ENCODE data around the gene PHACTR4. TPM values are rescaled to one million over a fixed set of nuclear protein-coding genes. Genes with fewer than 3 reads are reported as not detected.

The PHACTR4 gene
- total and polyA plus RNA-seq, 2 donors (not counting 1 experiment from before 2014, with no cell fraction given), result 5.5 to 6.9 TPM

DNA sequence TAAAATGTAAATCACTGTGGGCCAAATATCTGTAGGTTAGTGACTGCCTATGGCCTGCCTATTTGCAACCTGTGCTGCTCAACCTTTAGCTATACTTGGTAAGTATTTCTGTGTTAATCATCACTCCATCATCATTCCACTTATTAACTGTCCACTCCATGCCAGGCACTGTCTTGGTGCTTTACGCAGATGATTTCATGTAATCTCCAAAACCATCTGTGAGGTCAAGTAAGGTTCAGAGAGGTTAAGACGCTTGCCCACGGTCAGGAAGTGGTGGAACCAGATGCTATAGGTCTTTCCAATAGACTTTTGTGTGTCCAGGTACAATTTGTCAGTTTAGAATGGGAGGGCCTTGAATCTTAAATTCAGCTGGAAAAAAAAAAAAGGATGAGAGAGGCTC lies 10.8 kb upstream of the PHACTR4 start:
- Histone ChIP-seq H3K9me3 (ENCODE audit: control insufficient read depth, insufficient read depth, low read depth, low read length) (no peaks in the 10 kb centered on the region), H3K4me1 (ENCODE audit: control insufficient read depth, extremely low read depth, insufficient read depth, low read length) (no peaks in the 10 kb centered on the region), H3K79me2 (ENCODE audit: control insufficient read depth, insufficient read depth, low read length) (no peaks in the 10 kb centered on the region), H3K27ac (ENCODE audit: insufficient read depth, low read length) (no peak overlapping the region), H4K20me1 (ENCODE audit: control insufficient read depth, extremely low read depth, insufficient read depth, low read length) (no peaks in the 10 kb centered on the region), H3K27me3 (ENCODE audit: control insufficient read depth, insufficient read depth, low read length) (no peaks in the 10 kb centered on the region), H2AFZ (ENCODE audit: low read length) (no peak overlapping the region), H3K9ac (ENCODE audit: insufficient read depth, low read length) (no peak overlapping the region), H3K36me3 (ENCODE audit: control insufficient read depth, insufficient read depth, low read length) (no peaks in the 10 kb centered on the region), H3K4me3 (replicated peaks in 1 of 4; ENCODE audit: control extremely low read depth in 1 of 4, insufficient read depth in 1 of 4, low read depth in 3 of 4, low read length in 4 of 4) (no peak overlapping the region), H3K4me2 (ENCODE audit: extremely low read depth, insufficient read depth, low read length) (no peak overlapping the region)
- TF ChIP-seq, protein P1, sequence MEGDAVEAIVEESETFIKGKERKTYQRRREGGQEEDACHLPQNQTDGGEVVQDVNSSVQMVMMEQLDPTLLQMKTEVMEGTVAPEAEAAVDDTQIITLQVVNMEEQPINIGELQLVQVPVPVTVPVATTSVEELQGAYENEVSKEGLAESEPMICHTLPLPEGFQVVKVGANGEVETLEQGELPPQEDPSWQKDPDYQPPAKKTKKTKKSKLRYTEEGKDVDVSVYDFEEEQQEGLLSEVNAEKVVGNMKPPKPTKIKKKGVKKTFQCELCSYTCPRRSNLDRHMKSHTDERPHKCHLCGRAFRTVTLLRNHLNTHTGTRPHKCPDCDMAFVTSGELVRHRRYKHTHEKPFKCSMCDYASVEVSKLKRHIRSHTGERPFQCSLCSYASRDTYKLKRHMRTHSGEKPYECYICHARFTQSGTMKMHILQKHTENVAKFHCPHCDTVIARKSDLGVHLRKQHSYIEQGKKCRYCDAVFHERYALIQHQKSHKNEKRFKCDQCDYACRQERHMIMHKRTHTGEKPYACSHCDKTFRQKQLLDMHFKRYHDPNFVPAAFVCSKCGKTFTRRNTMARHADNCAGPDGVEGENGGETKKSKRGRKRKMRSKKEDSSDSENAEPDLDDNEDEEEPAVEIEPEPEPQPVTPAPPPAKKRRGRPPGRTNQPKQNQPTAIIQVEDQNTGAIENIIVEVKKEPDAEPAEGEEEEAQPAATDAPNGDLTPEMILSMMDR (conservative IDR thresholded peaks at IDR 0.05 in 1 of 2, IDR thresholded peaks at IDR 0.05 in 1 of 2; ENCODE audit: low read depth in 1 of 2, low read length in 2 of 2), result no peak
- no peak for TF ChIP-seq EZH2 (IDR thresholded peaks at IDR 0.05; ENCODE audit: low read length, missing control alignments)
- no peak for DNase-seq (ENCODE audit: low read depth in 2 of 2)

- Histone ChIP-seq H3K27me3 (ENCODE audit: control insufficient read depth, insufficient read depth, low read length) (no peaks in the 10 kb centered on the region), H3K4me1 (ENCODE audit: control insufficient read depth, extremely low read depth, insufficient read depth, low read length) (no peaks in the 10 kb centered on the region), H4K20me1 (ENCODE audit: control insufficient read depth, extremely low read depth, insufficient read depth, low read length) (no peaks in the 10 kb centered on the region), H3K27ac (ENCODE audit: insufficient read depth, low read length) (no peak overlapping the region), H3K79me2 (ENCODE audit: control insufficient read depth, insufficient read depth, low read length) (no peaks in the 10 kb centered on the region), H2AFZ (ENCODE audit: low read length) (no peak overlapping the region), H3K4me2 (ENCODE audit: extremely low read depth, insufficient read depth, low read length) (no peak overlapping the region), H3K9ac (ENCODE audit: insufficient read depth, low read length) (no peak overlapping the region), H3K9me3 (ENCODE audit: control insufficient read depth, insufficient read depth, low read depth, low read length) (no peaks in the 10 kb centered on the region), H3K36me3 (ENCODE audit: control insufficient read depth, insufficient read depth, low read length) (no peaks in the 10 kb centered on the region), H3K4me3 (replicated peaks in 1 of 4; ENCODE audit: control extremely low read depth in 1 of 4, insufficient read depth in 1 of 4, low read depth in 3 of 4, low read length in 4 of 4) (no peak overlapping the region)
- TF ChIP-seq EZH2 (IDR thresholded peaks at IDR 0.05; ENCODE audit: low read length, missing control alignments), result no peak
- TF ChIP-seq, protein P1 (conservative IDR thresholded peaks at IDR 0.05 in 1 of 2, IDR thresholded peaks at IDR 0.05 in 1 of 2; ENCODE audit: low read depth in 1 of 2, low read length in 2 of 2), result peak; percentile 63 to 66
- DNase-seq (ENCODE audit: low read depth in 2 of 2), result peak; percentile 54 to 69
Observed at GRCh38 chr1:28359592-28360239, 9.8 kb upstream of the PHACTR4 start.

GRCh38 chr1:28364888-28365287 lies 4.7 kb upstream of the PHACTR4 start:
- no peaks in the 10 kb centered on the region for H3K27me3 ChIP-seq (ENCODE audit: control insufficient read depth, insufficient read depth, low read length)
- no peak overlapping the region for H3K27ac ChIP-seq (ENCODE audit: insufficient read depth, low read length)
- DNase-seq (ENCODE audit: low read depth in 2 of 2), result no peak
- H3K79me2 ChIP-seq (ENCODE audit: control insufficient read depth, insufficient read depth, low read length), result no peaks in the 10 kb centered on the region
- H3K4me2 ChIP-seq (ENCODE audit: extremely low read depth, insufficient read depth, low read length), result no peak overlapping the region
- H3K36me3 ChIP-seq (ENCODE audit: control insufficient read depth, insufficient read depth, low read length), result no peaks in the 10 kb centered on the region
- TF ChIP-seq, protein P1 (conservative IDR thresholded peaks at IDR 0.05 in 1 of 2, IDR thresholded peaks at IDR 0.05 in 1 of 2; ENCODE audit: low read depth in 1 of 2, low read length in 2 of 2), result no peak
- no peak for TF ChIP-seq EZH2 (IDR thresholded peaks at IDR 0.05; ENCODE audit: low read length, missing control alignments)
- H3K9ac ChIP-seq (ENCODE audit: insufficient read depth, low read length), result no peak overlapping the region
- no peak overlapping the region for H3K4me3 ChIP-seq (replicated peaks in 1 of 4; ENCODE audit: control extremely low read depth in 1 of 4, insufficient read depth in 1 of 4, low read depth in 3 of 4, low read length in 4 of 4)
- H2AFZ ChIP-seq (ENCODE audit: low read length), result no peak overlapping the region
- H3K4me1 ChIP-seq (ENCODE audit: control insufficient read depth, extremely low read depth, insufficient read depth, low read length), result no peaks in the 10 kb centered on the region
- no peaks in the 10 kb centered on the region for H3K9me3 ChIP-seq (ENCODE audit: control insufficient read depth, insufficient read depth, low read depth, low read length)
- no peaks in the 10 kb centered on the region for H4K20me1 ChIP-seq (ENCODE audit: control insufficient read depth, extremely low read depth, insufficient read depth, low read length)

All from fibroblast of lung (primary cell).